Stimulated activated CD4-positive, alpha-beta T cell treated with anti-CD3 and anti-CD28 coated beads, Interleukin-12 subunit alpha, Interleukin-12 subunit beta, amount 100 ng/mL, for 48 hours (primary cell): Measurements from ENCODE around the gene CNPY3.

ENCODE experiments used
- DNase-seq, 3 donors: peaks; one replicate each; pipeline ENCODE4 v3.0.0-alpha.2; 2020; ENCODE audit warnings: low read depth in 2 of 3, low spot score in 1 of 3

Gene CNPY3

DNA sequence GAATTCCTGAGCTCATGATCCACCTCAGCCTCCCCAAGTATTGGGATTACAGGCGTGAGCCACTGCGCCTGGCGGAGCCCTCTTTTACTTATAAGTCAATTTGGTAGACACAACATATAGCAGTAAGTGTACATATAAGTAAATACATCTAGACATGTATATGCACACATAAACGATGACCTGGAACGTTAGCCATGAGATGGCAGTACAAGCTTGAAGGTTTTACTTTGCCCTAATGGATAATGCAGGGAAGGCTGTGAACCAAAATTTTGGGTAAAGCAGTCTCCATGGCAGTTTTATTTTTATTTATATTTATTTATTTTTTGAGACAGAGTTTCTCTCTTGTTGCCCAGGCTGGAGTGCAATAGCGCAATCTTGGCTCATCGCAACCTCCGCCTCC lies 28.8 kb downstream of the CNPY3 start:
- no peak for DNase-seq

DNA sequence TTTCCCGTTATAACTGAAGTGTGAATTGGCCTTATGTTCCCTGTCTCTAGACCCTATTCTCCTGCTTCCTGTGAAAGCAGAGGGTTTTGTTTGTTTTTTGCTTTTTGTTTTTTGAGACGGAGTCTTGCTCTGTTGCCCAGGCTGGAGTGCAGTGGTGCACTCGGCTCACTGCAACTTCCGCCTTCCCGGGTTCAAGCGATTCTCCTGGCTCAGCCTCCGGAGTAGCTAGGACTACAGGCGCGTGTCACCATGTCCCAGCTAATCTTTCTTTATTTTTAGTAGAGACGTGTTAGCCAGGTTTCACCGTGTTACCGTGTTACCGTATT lies 30.6 kb downstream of the CNPY3 start:
- no peak for DNase-seq

DNA sequence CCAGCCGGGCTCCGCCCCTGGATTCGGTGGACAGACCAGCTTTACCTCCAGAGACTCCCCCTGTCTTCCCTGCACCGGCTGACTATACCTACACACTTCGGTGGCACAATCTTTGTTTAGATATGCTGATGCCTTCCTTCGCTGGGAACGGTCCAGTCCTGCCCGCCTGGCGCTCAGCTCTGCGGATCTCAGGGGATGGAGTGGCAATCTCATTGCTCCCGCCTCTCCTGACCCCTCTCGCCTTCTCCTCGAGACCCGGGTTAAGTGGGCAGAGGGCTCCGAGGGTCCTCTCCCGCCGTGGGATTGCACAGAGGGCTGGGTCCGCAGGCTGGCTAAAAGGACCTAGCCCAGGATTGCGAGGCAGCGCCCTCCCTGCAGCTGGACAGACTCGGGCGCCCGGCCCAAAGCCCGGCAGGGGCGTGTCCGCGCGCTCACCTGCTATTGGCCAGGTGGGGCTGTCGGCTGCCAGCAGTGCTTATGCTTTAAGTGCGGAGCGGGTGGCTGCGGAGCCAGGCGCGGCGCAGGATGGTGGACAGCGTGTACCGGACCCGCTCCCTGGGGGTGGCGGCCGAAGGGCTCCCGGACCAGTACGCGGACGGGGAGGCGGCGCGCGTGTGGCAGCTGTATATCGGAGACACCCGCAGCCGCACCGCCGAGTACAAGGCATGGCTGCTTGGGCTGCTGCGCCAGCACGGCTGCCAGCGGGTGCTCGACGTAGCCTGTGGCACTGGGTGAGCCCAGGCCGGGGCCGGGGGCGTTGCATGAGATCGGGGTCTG lies 31.2 kb downstream of the CNPY3 start, which contains the start of gene GNMT:
GNMT (plus strand) TSS at position 512 of the 777 bp plus-strand sequence; CDS start at position 526, 14 bp downstream.
- no peak for DNase-seq

DNA sequence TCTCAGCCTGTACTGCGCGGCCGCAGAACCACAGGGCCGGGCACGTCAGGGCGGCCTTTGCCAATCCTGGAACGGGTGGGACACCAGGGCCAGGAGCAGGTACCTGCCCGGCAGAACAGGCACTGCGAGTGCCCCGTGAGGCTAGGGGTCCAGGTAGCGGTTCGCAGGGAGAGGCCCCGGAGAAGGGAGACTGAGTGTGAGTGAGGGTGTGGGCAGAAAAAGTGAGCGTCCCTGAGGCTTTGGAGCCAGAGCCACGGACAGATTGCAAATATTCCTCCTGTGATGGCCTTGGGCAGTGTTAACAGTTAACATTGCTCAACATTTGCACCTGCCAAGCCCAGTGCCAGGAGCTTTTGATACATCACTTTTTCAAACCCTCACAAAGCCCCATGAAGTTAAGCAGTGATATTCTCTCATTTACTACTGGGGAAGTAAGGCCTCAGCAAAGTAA lies 31.8 kb downstream of the CNPY3 start:
- no peak for DNase-seq

DNA sequence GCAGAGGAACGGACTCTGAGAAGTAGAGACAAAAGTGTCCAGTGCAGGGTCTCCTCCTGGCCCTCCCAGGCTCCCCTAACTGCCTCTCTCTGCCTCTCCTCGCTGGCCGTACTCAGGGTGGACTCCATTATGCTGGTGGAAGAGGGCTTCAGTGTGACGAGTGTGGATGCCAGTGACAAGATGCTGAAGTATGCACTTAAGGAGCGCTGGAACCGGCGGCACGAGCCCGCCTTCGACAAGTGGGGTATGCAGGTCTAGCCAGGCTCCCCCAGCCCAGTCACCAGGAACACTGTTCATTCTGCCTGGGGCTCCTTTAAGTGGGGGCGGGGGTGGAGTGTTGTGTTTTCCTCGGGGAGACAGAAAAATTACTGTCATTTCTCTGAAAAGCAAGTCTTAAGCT lies 32.8 kb downstream of the CNPY3 start:
- DNase-seq = no peak

DNA sequence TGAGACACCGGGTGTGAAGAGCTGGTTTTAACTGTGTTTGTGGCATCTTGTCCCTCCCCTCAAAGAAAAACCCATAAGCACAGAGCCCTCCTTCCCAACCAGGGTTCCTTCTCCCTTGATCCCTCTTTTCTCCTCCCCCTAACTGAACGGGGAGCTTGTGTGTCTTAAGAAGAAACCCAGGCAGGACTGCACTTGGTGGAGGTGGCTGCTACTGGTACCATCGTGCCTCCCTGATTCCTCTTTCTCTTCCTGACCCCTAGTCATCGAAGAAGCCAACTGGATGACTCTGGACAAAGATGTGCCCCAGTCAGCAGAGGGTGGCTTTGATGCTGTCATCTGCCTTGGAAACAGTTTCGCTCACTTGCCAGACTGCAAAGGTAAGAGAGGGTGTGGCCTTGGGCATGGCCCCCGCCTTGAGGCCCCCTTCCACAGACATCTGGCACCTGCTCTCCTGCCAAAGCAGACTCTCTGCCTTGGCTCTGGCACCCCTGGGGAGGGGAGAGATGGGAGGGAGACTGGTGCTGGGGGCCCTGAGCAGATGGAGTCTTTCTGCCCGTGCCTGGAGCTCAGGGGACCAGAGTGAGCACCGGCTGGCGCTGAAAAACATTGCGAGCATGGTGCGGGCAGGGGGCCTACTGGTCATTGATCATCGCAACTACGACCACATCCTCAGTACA lies 33.4 kb downstream of the CNPY3 start:
- DNase-seq = no peak

DNA sequence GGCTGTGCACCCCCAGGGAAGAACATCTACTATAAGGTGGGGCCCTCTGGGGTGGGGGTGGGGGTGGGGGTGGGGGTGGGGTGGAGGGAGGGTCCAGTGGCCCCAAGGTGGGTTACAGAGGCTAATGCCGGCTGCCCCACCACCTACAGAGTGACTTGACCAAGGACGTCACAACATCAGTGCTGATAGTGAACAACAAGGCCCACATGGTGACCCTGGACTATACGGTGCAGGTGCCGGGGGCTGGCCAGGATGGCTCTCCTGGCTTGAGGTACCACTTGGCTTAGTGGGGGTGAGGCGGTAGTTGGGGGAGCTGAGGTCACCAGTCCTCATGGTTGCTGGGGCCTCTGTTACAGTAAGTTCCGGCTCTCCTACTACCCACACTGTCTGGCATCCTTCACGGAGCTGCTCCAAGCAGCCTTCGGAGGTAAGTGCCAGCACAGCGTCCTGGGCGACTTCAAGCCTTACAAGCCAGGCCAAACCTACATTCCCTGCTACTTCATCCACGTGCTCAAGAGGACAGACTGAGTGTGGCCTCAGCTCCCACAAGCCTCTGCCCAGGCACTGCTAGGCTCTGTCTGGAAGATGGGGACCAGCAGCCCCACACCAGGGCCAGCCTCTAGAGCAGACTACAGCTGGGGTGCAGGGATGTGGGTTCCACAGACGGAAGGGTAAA lies 34.0 kb downstream of the CNPY3 start:
- DNase-seq = no peak

DNA sequence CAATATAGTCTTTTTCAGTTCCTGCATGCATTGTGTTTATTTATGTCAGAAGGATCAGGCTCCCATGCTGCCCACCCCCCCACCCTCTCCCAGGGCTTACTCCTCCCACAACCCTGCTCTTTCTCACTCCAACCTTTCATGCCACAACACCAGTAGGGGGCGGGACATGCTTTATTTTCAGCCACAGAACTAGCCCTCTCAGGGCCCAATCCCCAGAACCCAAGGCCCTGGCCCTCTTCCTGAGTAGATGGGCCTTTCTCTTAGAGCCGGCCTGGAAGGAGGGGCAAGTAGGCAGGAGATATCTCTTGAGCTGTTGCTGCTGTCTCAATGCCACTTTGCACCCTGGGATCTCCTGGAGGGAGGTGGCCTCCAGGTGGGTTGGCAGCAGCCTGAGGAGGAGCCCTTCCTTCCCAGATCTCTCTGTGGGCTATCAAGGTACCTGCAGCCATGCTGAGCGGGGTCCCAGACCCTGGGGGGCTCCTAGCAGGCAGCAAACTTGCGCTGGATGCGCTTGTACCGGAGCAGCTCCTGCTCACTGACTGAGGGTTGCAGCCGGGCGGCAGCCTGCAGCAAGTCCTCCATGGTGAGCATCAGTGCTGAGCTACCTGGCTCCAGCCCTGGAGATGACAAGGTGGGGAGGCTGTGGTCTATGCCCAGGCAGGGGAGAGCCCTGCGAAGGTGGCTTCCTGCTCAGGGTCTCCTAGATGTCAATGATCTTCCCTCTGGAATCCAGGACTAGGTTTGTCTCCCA lies 34.8 kb downstream of the CNPY3 start:
- no peak for DNase-seq

DNA sequence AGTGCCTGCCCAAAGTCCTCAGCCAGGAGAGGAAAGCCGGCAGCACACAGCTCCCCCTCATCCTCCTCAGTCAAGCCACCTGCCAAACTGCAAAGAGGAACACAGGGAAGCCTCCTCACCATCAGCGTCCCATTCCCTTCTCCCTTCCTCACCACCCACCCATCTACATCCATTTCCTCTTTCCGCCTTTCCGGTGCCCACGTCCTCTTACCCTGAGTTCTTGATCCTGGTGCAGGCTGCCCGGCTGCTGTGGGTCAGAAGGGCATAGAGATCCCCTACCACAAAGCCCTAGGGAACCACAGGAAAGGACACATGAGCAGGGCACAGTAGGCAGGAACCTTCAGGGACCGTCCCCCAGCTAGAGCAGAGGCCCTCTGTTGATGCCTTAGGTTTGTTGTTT lies 37.3 kb downstream of the CNPY3 start:
- DNase-seq = no peak

DNA sequence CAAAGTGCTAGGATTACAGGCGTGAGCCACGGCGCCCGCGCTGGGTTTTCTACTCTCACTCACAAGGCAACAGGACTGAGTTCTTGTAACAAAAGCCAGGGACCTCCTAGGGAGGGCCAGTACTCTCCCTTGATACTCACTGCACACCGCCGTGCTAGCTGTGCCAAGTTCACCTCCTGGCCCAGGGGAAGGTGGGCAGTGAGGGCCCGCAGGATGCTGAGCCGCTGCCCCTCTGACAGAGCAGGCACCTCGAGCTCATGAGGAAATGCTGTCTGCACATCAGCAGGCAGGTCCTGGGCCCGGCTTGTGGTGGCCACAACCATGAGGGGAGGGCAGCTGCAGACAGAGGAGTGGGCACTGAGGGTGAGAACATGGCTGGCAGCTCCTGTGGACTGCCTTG lies 37.9 kb downstream of the CNPY3 start:
- DNase-seq = no peak

DNA sequence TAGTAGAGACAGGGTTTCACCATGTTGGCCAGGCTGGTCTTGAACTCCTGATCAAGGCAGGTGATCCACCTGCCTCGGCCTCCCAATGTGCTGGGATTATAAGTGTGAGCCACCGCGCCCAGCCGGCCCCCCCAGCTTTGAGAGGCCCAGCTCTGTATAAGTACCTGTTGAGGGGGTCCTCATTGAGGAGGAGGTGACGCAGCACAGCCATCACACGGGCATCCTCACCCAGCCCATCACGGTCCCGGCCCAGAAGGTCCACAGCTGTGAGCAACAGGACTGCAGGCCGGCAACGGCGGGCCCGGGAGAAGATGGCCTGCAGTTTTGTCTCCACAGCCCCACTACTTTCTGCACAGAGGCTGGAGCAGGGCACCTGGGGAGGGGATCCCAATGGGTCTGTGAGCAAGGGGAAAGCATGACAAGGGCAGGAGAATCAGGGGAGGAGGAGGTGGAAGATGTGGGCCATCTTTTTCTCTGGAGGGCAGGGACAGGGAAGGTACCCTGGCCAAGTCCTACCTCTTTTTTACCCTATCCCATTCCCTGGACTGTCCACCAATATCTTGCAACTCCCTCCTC lies 38.9 kb downstream of the CNPY3 start:
- no peak for DNase-seq

DNA sequence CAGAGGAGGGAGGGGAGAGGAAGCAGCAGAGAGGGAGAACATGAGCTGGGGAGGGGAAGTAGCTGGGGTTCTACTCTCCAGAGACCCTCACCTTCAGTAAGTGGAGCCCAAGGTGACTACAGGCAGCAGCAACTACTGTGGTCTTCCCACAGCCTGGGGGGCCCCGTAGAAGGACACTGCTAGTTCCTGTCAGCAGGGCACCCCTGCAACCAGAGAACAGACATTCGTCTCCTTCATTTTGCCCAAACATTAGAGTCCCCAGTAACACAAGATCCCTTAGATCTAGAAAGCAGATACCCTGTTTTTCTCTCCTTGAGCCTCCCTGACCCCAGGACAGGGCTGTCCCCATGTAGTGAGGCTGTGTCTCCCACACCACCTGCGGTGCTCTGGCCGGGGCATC lies 39.5 kb downstream of the CNPY3 start:
- DNase-seq = no peak

DNA sequence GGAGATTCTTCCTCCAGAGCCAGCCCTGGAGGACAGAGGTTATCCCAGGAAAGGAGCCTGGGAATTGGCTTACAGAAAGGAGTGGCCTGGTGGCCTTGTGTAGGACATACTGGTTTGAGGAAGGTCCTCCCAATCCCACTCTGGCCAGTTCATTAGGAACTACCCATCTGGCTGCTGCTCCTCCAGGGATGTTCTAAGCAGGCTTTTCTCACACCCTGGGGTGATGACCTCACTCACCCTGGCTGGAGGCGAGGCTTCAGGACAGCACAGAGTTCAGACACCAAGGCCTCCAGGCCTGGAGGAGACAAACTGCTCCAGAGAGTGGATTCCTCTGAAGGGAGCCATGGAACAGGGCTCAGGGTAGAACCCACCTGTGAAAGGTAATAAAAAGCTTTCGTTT lies 40.2 kb downstream of the CNPY3 start:
- no peak for DNase-seq

DNA sequence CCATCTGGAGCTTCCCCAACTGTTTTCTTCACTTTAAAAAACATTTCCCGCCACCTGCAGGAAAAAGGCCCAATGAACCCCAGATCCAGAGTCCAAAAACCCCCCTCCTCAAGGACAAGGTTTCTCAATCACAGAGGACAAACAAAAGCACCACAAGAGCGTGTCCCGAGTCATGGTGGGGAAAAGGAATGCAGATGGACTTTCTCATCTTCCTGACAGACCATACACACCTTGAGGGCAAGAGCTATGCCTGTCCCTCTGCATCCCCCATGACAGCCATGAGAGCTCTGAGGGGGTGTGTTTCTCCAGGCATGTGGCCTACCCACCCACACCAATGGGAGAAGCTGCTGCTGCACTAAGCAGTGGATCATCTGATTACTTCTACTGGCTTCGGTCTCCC lies 40.7 kb downstream of the CNPY3 start:
- DNase-seq = no peak

DNA sequence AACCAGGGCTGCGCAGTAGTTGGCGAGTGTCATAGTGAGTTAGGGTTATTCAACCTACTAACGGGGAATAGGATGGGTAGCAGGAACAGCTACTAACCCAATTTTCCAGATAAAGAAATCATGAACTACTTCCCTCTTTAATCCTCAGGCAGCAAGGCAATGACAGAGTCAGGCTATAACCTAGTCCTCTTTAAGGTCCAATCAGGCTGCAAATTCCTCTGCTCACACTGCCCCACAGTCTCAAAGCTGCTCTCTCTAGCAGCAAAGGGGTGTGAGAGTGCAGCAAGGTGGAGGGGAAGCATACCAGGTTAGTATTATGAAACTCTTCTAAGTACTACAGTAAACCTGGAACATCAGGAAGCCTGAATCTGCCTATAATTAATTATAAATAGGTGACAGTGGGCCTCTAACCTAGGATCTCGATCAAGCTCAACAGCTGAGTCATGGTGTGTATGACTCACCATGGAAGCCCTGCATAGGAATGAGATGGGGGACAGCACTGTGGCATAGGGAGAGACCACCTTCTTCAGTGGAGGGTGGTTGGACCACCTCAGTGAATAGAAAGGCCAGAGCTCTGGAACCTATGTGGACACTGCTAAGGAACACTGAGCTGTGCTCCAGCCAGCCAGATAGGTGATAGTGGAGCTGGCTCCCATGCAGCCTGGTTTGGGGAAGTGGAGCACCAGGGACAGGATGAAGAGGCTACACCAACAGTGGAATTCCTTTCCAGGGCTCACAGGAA lies 41.8 kb downstream of the CNPY3 start:
- no peak for DNase-seq

DNA sequence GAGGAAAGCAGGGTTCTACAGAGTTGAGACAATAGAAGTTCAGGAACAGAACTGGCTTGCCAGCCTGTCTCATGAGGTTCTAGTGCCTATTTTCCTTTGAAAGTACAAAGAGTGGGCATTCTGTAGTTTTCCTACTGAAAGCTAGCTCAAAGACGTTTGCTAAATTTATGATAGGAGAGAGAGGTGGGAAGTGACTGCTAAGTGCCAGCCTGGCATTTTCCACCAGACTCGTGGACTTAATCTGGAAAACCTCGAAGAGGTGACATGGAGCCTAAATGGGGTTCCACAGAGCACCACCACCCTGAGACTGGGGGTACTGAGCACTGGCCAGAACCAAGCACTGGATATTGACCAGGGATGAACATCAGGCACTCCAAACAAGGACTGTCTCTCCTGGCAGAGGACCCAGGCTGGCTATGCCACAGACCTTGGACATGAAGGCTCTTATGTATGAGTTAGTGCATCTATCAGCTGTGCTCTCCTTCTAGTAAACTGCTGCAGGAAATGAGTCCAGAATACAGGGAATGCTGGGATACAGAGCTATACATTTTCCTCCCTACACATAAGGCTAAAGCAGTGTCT lies 42.6 kb downstream of the CNPY3 start:
- DNase-seq = no peak

DNA sequence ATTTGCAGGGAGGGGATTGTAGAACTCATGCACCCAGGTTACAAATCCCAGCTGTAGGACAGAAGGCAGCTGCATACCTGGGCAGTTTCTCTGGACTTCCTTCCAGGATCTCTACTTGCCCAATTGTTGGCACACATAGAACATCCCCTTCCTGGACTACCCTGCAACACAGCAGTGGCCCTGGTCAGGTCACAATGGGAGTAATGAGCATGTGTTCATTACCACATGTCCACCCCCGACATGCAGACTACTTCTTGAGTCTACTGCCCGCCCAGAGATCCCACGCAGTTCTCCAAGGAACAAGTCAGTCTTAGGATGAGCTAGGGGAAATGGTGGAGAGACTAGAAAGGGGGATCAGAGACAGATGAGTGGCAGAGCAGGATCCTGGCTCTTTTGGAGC lies 44.6 kb downstream of the CNPY3 start:
- DNase-seq = no peak

DNA sequence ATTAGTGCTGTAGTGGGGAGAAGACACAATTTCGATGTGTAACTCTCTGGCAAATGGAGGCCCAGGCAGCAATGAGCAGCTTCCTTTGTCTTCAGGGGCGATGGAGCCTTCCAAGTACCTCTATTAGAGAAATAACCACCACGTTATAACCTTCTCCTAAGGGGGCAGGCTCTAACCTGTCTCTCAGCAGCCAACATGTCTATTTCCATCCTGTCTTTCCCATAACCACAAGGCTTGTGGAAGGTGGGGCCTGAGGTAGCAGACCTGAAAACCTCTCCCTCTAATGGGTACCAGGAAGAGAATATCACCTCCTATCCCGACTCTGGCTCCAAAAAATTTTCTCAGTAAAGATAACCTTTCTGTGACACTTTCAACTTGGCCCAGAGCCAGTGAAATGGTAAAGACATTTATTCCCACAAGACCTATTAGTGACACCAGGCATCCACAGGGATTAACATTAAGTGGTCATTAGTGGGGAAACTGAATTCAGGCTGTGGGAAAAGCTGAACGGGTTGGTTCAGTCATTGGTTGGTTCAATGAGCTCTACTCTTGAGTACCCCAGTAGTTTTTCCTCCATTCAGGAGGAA lies 45.7 kb downstream of the CNPY3 start:
- no peak for DNase-seq

DNA sequence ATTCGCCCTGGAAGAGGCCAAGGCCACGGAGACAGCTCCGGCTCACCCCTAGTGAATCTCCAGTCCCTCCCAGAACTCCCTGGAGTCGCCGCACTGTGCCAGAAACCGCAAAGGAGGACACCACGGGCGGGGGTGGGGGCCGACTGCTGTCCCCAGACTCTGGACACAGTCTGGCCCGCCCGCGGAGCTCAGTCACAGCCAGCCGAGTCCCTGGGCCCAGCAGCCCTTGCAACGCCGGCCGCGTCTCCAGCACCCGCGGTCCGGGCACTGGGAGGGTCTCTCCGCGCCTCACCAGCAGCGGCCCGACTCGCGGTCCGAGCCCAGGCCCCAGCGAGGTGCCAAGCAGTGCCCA lies 49.2 kb downstream of the CNPY3 start:
- no peak for DNase-seq
